Measurements from ENCODE around the gene RPL36A.
A peak's percentile ranks its signal among the peaks of the same experiment; 100 is the strongest.

Gene RPL36A

DNA sequence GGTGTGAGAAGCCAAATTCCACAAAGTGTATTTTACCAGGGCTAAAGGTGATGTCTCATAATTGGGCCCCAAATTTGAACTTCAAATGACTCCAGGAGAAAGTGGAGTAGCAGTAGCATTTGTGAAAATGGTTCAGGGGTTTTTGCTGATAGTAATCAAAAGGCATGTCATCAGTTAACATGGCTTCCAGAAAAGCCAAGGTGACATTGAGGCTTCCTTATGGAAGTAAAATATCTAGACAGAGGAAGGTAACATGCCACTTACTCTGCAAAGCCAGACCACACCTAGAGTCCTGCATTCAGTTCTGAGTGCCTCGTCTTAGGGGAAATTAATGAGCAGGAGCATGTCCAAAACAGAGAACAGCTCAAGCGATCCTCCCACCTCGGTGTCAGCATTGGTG is 2.2 kb upstream of the RPL36A start:
- DNase-seq (ENCODE audit: low read depth, low spot score): no peak
- no peak overlapping the region for H3K27ac ChIP-seq

DNA sequence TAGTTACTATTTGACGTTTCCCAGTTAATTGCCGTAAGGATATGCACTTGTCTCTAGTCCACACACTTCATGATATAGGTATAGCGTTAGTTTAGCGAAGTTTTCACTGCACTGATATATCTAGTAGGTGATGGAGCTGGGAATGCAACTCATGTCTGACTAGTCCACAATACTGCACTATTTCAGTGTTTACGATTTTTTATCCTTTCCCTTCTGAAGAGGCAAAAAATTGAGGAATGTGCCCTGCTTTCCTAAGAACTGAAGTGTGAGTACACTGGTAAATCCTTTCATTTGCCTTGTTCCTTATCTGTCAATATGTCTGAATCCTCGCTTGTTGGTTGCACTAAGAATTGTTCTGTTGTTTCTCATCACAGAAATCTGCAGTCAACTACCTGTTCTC is 1.0 kb downstream of the RPL36A start:
- peak overlapping the region; percentile 77 for H3K27ac ChIP-seq
- DNase-seq (ENCODE audit: low read depth, low spot score): no peak

DNA sequence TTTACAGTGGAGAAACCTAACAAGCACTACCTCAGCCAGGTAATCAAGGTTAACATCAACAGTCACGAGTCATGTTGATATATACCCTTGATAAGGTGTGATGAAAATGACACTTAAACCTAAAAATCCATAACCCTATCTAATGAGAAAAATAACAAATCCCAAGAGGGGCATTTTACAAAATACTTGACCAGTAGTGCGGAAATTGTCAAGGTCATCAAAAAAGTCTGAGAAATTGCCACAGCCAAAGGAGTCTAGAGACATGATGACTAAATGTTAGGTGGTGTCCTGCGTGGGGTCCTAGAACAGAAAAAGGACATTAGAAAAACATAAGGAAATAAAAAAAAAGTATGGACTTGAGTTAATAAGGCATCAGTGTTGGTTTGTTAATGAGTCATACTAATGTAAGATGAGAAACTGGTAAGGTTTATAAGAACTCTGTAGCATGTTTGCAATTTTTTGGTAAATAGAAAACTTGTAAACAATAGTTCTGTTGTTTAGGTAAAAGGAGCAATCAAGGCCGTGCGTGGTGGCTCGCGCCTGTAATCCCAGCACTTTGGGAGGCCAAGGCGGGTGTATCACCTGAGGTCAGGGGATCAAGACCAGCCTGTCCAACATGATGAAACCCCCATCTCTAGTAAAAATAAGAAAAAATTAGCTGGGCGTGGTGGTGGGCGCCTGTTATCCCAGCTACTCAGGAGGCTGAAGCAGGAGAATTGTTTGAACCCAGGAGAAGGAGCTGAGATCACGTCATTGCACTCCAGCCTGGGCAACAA is 2.9 kb downstream of the RPL36A start:
- peak overlapping the region; percentile 77 for H3K27ac ChIP-seq
- DNase-seq (ENCODE audit: low read depth, low spot score): no peak

DNA sequence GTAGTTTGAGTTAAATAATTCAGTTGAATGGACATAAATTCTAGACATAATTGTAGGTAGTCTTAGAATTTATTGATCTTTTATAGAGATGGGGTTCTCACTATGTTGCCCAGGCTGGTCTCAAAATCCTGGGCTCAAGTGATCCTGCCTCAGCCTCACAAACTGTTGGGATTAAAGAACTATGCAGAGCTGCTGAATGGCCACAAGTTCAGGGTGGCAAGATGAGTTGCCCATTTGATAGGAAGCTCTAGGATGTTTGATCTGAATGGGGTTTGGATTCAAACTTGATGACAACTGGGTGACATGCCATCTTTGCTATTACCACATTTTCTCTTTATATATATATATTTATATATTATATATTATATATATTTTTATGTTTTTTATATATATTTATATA is 3.6 kb downstream of the RPL36A start:
- H3K27ac ChIP-seq: peak overlapping the region; percentile 77
- no peak for DNase-seq (ENCODE audit: low read depth, low spot score)

DNA sequence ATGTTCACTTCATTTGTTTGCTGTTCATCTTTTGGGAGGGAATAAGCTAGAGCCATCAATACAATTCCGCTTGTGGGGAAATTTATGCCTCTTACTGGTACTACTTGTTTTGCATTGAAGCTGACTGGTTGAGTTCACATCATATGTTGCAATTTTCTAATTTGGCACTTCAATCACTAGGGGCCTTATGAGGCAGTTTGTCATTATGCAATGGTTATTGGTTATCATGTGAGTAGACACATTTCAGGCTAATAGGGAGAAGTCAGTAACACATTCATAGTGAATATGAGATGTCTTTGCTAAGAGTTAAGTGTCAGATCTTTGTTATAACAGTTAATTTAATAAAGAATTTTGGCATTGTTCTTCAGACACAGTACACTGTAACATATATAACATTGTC is 5.0 kb downstream of the RPL36A start:
- DNase-seq (ENCODE audit: low read depth, low spot score): no peak

DNA sequence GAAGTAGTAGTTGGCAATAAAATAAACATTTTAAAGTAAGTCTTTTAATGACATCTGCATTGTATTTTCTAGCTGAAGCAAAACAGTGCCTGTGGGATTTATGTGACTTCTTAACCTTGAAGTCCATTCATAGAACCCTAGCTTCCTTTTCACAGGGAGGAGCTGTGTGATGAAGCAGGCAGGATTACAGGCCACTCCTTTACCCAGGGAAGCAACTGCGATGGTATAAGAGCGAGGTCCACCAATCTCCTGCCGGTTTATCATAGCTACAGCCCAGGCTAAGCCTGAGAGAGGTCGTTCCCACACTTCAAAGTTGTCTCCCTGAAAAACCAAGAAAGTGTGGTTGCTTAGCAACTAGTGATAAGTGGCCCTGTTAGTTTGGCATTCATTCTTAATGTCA is 7.0 kb downstream of the RPL36A start:
- DNase-seq (ENCODE audit: low read depth, low spot score): no peak
- H3K27ac ChIP-seq: peak overlapping the region; percentile 17

More for the DNA sequence above, 5.0 kb downstream of the RPL36A start:
- no peak overlapping the region for H3K27ac ChIP-seq

DNA sequence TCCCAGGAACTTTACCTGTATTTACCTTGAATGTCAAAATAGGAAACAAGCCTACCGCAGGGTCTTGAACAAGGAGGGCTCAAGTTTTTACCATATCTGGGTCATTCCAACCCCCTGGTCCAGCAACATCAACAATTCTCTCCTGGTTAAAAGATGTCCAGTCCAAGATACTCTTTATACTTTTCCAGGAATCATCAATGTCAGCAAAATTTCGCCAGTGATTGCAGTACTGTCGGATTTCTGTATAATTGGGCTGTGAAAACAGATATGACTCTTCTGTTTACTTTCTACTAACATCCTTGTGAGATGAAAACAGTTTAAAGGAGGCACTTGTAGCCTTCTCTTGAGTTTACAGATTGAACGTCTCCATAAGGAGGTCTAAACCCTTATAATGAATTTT is 7.9 kb downstream of the RPL36A start:
- no peak overlapping the region for H3K27ac ChIP-seq
- DNase-seq (ENCODE audit: low read depth, low spot score): no peak

DNA sequence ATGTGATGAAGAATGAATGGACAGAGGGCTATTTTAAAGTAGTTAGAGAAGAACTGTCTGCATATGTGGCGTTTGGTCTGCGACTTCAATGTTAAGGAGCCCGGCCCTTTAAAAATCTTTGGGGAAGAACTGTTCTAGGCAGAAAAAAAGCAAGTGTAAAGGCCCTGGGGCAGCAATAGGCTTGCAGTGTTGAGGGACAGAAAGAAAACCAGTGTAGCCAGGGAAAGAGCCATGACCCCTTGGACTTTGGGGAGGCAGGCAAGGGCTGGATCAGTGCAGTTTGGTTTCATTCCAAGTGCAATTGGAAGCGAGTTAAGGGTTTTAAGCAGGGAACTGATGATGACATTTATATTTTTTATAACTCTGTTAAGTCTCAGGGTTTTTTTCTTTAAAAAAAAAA is 9.0 kb downstream of the RPL36A start:
- no peak for DNase-seq (ENCODE audit: low read depth, low spot score)
- no peak overlapping the region for H3K27ac ChIP-seq

DNA sequence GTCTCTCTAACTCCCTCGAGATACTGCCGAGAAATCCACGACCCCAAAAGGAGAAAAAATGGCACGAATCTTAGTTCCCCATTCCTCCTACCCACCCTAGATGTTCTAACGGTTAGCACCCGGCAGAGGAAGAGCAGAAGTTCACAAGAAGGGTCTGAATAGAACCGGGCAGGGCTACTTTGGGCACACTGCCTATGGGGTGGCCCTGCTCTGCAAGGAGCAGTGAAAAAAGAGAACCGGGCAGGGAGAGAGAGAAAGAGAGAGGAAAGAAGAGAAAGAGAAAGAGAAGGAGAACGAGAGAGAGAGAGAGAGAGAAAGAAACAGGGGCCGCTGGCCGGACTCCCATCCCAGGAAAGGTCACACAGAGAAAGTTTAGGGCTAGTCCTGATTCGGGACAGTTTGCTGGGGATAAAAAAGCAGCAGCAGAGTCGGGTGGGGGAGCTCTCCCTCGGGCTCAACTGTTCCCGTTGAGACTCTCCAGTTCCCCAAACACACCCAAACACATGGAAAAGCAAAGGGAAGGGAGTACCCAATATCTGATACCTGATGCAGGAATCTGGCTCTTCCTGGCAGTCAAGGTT is 16.4 kb downstream of the RPL36A start:
- peak overlapping the region; percentile 81 for H3K27ac ChIP-seq
- no peak for DNase-seq (ENCODE audit: low read depth, low spot score)

DNA sequence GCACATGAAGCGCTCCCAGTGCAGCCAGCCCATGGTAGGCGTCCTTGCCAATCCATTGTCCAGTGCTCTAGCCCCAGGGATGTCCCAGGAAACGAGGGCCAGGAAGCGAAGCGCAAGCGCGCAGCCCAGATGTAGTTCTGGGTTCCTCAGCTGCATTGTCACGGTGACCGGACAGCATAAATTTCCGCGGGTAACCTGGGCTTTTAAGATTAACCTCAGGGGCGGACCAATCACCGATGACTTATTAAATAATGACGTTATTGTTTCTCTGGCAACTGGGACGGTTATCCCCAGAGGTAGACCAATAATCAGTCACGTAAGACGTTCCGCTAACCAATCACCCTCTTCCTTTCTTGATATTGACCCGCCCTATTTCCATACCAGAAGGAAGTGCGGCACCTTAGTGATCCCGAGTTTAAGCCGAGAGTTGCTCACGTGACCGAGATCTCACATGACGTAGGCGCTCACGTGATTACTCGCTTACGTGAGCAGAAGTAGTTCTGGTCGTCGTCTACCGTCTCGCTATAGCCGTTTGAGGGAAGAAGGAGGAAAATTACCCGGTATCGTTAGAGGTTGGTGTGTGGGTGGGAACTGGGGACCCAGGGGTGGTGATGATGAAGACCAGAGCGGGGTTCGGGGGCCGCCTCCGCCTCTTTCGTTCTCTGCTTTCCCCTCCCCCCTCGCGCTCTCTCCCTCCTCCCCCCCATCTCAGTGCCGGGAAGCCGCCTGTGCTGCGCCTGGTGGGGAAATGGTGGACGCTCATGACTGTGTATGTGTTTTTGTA is 17.1 kb downstream of the RPL36A start, which contains the start of the genes GLA and HNRNPH2:
Gene GLA (minus strand): TSS at position 178 of the 784 bp plus-strand sequence. CDS start 22 bp downstream, at position 156.
Gene HNRNPH2 (plus strand): TSS at position 475 of the 784 bp plus-strand sequence. CDS start 3,767 bp downstream, outside the sequence.
- DNase-seq (ENCODE audit: low read depth, low spot score): peak; percentile 94
- peak within 1 kb of the TSS; percentile 81 for H3K27ac ChIP-seq

DNA sequence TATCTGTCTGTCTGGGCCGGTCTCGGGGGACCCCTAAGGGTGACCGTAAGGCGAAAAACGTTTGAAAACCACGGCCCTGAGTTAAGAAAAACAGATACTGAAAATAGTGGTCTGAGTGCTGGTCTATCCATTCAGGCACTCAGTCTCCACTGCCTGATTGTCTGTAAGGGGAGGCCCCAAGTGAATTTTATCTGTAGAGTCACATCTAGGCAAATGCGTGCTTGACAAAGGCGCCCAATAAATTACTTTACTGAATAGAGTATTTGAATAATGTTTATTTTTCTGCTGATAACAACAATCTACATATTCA is 17.7 kb downstream of the RPL36A start:
- peak overlapping the region; percentile 81 for H3K27ac ChIP-seq
- DNase-seq (ENCODE audit: low read depth, low spot score): no peak

DNA sequence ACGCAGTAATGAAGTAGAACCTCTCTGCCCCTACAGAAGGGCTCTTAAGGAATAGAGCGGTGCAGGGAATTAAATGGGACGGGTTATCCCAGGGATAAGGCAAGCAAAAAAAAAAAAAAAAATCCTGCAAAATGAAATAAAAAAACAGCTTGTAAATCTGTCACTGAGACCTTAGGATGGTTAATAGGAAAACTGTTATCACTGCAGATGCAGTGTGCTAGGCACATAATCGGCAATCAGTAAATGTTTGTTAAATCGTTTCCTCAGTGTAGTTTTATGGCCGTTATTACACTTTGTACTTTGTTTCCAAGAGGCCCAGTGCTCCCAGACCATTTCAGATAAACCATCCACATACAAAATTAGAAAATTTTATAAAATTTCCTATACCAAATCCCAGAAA is 18.2 kb downstream of the RPL36A start:
- DNase-seq (ENCODE audit: low read depth, low spot score): no peak
- H3K27ac ChIP-seq: peak overlapping the region; percentile 81

DNA sequence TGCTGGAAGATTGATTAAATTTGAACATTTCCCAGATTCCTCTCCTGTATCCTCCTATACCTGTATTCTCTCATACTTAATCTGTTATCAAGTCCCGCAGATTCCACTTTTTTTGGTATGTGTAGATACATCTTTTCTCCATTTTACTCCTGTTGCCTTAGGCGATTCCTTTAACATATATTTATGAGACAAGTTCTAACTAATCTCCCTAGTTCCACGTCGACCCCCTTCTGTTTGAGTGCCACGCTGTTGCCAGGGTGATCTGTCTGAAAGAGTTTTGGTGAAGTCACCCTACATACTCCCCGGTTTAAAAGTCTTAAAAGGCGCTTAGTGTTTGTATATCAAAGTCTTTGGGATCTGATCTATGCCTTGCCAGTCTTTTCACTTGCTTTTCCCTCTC is 19.6 kb downstream of the RPL36A start:
- no peak overlapping the region for H3K27ac ChIP-seq
- no peak for DNase-seq (ENCODE audit: low read depth, low spot score)

DNA sequence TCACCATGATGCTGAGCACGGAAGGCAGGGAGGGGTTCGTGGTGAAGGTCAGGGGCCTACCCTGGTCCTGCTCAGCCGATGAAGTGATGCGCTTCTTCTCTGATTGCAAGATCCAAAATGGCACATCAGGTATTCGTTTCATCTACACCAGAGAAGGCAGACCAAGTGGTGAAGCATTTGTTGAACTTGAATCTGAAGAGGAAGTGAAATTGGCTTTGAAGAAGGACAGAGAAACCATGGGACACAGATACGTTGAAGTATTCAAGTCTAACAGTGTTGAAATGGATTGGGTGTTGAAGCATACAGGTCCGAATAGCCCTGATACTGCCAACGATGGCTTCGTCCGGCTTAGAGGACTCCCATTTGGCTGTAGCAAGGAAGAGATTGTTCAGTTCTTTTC is 21.2 kb downstream of the RPL36A start:
- no peak for DNase-seq (ENCODE audit: low read depth, low spot score)
- H3K27ac ChIP-seq: no peak overlapping the region

DNA sequence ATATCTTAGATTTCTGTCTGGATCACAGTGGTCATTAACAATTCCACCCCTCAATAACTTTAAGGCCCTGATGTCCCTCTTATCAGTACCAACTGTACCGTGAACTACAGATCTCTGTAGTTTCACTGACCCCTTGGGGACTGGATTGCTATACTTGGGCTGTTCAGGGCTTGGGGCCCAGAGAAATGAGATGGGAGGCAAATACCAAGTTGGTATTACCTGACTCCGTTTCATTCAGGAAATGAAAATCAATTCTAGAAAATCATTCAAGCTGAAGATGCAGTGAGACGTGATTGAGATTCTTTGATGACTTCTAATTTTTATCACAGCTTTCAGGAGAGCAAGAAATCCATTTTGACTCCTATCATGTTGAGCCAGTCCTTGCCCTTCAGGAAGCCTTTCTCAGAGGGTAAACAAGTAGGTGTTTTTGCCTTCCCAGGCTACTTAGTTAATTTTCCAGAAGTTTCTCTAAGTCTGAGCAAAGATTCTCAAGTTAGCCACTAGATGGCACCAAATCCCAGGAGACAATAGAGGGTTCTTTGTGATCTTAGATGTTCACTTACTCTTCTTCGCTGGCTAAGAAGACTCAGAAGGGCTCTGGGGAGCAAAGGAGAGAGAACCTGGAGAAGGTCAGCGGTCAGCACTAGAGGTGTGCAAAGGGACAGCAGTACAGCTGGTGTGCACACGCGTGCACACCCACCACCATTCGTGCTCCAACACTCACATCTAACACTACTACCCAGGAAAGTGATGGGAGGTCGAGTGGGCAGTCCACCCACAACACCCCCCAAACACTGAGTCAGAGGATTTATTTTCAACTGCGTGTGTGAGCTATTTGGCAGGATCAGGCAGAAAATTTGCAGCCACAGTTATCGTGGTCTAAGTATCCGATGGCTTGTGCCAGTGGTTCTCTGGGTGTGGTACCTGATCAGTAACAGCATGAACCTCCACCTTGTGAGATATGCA is 24.7 kb downstream of the RPL36A start:
- no peak for DNase-seq (ENCODE audit: low read depth, low spot score)
- H3K27ac ChIP-seq: no peak overlapping the region

DNA sequence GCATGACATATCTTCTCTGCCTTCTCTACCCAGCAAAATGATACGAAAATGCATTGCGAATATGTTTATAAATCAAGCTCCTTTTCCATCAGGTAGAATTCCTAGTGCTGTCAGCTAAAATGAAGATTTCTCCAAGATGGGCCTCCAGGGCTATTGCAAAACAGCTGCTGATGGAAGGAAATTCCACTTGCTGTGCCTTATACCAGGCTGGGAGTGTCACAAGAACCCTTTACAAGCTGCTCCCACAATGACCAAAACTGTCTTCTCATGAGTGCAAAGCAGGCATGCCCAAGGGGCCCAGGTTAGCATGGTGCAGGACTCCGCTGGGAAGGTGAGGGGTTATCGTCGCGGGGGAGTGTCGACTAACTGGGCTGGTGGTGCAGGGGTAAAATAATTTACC is 25.9 kb downstream of the RPL36A start:
- no peak overlapping the region for H3K27ac ChIP-seq
- no peak for DNase-seq (ENCODE audit: low read depth, low spot score)

DNA sequence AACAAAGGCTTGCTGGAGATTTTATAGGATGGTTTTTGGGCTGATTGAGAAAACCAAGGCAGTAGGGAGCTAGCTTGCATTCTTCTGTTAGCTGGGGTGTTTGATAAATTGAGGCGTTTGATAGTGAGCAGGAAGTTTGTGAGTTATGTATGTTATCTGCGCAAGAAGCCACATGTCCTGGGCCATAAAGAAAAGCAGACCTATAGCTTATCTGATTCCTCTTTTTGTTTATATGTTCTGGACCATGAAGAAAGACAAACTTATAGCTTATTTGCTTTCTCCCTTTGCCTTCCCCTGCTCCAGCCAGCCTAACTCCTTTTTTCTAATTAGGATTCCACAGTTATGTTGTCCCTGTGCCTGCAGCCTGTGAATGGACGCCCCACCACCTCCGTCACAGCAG is 26.4 kb downstream of the RPL36A start:
- no peak overlapping the region for H3K27ac ChIP-seq
- no peak for DNase-seq (ENCODE audit: low read depth, low spot score)

DNA sequence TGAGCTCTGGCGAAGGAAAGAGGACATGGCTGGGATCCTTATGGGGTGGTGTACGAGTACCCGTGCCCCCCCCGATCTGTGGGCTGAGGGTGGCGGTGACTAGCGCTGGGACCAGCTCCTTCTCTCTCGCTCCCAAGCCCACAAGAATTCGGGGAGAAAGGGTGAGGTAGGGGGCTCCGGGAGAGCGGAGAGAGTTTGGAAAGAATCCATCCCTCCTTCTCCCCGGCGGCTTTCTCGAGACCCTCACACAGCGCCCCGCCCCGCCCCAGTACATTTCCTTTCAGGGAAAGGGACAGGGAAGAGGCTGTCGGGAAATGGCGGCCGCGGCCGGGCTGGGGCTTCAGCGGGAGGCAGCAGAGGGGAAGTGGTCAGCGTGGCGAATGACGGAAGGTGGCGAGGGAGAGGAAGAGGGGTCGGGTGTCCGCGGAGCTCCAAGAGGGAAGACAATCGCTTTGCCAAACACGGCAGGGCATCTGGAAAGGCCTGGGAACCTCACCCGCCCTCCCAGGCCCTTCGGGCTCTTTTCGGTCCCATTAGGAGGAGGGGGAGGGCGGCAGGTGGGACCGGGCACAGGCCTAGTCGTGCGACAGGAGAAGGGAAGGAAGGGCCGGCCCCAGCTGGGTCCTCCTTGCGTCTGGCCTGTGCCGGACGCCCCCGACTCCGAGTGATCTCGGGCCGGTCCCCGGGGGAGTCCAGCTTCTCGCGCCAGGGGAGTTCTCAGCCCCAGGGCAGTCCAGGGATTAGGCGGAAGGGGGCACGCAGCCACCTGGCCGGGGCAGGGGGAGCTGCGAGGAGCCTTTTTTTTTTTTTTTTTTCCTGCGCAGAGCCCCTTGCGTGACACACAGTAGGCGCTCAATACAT is 27.4 kb downstream of the RPL36A start:
- DNase-seq (ENCODE audit: low read depth, low spot score): no peak
- H3K27ac ChIP-seq: peak overlapping the region; percentile 4

DNA sequence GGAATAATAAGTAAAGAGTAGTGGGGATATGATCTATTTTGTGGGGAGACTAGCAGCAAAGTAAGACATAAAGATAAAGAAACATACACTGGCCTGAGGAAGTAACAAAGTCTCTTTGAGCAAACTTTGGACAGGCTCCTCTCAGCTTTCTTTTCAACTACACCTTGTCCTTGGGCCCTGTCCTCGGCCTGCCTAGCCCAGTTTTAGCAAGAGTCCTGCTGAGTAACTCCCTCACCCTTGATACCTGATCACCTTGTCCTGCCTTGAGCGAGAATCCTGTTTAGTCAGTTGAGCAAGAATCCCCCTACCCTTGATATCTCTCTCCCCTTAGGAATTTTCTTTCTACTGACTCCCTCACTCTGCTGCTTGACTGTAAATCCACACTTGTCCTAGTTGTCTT is 28.7 kb downstream of the RPL36A start:
- DNase-seq (ENCODE audit: low read depth, low spot score): no peak

More for the DNA sequence above, 28.7 kb downstream of the RPL36A start:
- H3K27ac ChIP-seq: no peak overlapping the region
